Measurements from ENCODE around the gene MMP23B. TPM values are rescaled to one million over a fixed set of nuclear protein-coding genes. Genes with fewer than 3 reads are reported as not detected.

The MMP23B gene
- total and polyA plus RNA-seq, 2 experiments from 2014 or later: 15.8 to 16.2 TPM

GRCh38 chr1:1599030-1599934 is 32.7 kb upstream of the MMP23B start (continued):
- no peak for TF ChIP-seq ETS1 (IDR thresholded peaks at IDR 0.05)
- TF ChIP-seq CREB1 (CRISPR knock-in tag; IDR thresholded peaks at IDR 0.05; ENCODE audit: low read depth): peak; percentile 72
- TF ChIP-seq POLR2AphosphoS5 (IDR thresholded peaks at IDR 0.05; ENCODE audit: low read depth): 0 out of 2 replicates have a peak, but pooled peaks have one; percentile 38
- TF ChIP-seq ZNF462 (CRISPR knock-in tag; IDR thresholded peaks at IDR 0.05): no peak
- TF ChIP-seq JUNB (IDR thresholded peaks at IDR 0.05; ENCODE audit: unreplicated experiment): no peak
- TF ChIP-seq NANOG (IDR thresholded peaks at IDR 0.05; ENCODE audit: borderline replicate concordance): no peak
- TF ChIP-seq STAT1 (IDR thresholded peaks at IDR 0.05; ENCODE audit: unreplicated experiment): no peak

Data from GM23338 (cell line).